Karpas-422 (cell line): Measurements from ENCODE around the gene DYRK4. TPM values are rescaled to one million over a fixed set of nuclear protein-coding genes. Genes with fewer than 3 reads are reported as not detected.
A peak's percentile ranks its signal among the peaks of the same experiment; 100 is the strongest.

Experiments
- DNase-seq: peaks from one replicate; pipeline ENCODE4 v3.0.0-alpha.2; 2015
- H2AFZ ChIP-seq: fragments of 200-600 bp; sonication (generic); 2 replicates; pipeline ENCODE4 v1.6.1; 2014; ENCODE audit warnings: antibody characterized with exemption, low read length, mixed read lengths
- H3K27ac ChIP-seq: fragments of 200-600 bp; sonication (generic); 2 replicates; pipeline ENCODE4 v1.5.1; 2014; ENCODE audit warnings: mild to moderate bottlenecking, low read length, moderate library complexity
- H3K27me3 ChIP-seq: fragments of 200-600 bp; sonication (generic); 2 replicates; pipeline ENCODE4 v1.6.1; 2014; ENCODE audit warnings: low read length, mixed read lengths
- H3K36me3 ChIP-seq: fragments of 200-600 bp; sonication (generic); 2 replicates; pipeline ENCODE4 v1.6.1; 2014; ENCODE audit warnings: low read length, mixed read lengths; ENCODE audit not compliant: insufficient read depth
- H3K4me1 ChIP-seq: fragments of 200-600 bp; sonication (generic); 2 replicates; pipeline ENCODE4 v1.6.1; 2014; ENCODE audit warnings: mild to moderate bottlenecking, low read length, mixed read lengths
- H3K4me2 ChIP-seq: fragments of 200-600 bp; sonication (generic); 2 replicates; pipeline ENCODE4 v1.6.1; 2014; ENCODE audit warnings: low read length, low read depth, mild to moderate bottlenecking; ENCODE audit not compliant: poor library complexity, severe bottlenecking
- H3K4me3 ChIP-seq: fragments of 200-600 bp; sonication (generic); 2 replicates; pipeline ENCODE4 v1.5.1; 2014; ENCODE audit warnings: mild to moderate bottlenecking, antibody characterized with exemption, low read length, mixed read lengths
- H3K79me2 ChIP-seq: fragments of 200-600 bp; sonication (generic); 2 replicates; pipeline ENCODE4 v1.6.1; 2014; ENCODE audit warnings: mild to moderate bottlenecking, low read length, mixed read lengths
- H3K9ac ChIP-seq: fragments of 200-600 bp; sonication (generic); 2 replicates; pipeline ENCODE4 v1.6.0; 2014; ENCODE audit warnings: low read length
- H3K9me2 ChIP-seq: fragments of 200-600 bp; sonication (generic), shearing (Covaris generic); replicated peaks from 2 replicates; pipeline ENCODE4 v1.6.0; 2014; ENCODE audit warnings: mild to moderate bottlenecking, low read length, moderate library complexity; ENCODE audit not compliant: insufficient read depth
- H3K9me3 ChIP-seq: fragments of 300-700, 200-600 bp; sonication (generic); 2 replicates; pipeline ENCODE4 v1.6.1; 2014; ENCODE audit warnings: low read length, mixed read lengths
- H4K20me1 ChIP-seq: fragments of 200-600 bp; sonication (generic); 2 replicates; pipeline ENCODE4 v1.6.1; 2014; ENCODE audit warnings: mild to moderate bottlenecking, antibody characterized with exemption, low read length, low read depth; ENCODE audit not compliant: insufficient read depth
- total RNA-seq: library from RNA; depleted of rRNA; stranded (reverse); fragments of >200 nt; shearing (Covaris generic); gene quantifications from 2 replicates; pipeline ENCODE4 v1.2.3, GENCODE V29; 2014; ENCODE audit warnings: low replicate concordance

DYRK4 gene
- total RNA-seq, 1 experiment from 2014 or later = 44.9 TPM

- Histone ChIP-seq H3K9me3 (no peaks in the 10 kb centered on the region), H3K4me2 (no peak overlapping the region), H3K4me3 (no peak overlapping the region), H3K27me3 (no peaks in the 10 kb centered on the region), H3K4me1 (no peaks in the 10 kb centered on the region), H3K79me2 (peaks cover 6% of the 10 kb centered on the region; the same call in 1 of the 2 replicates), H3K9me2 (no peaks in the 10 kb centered on the region), H4K20me1 (no peaks in the 10 kb centered on the region), H3K36me3 (peaks cover 59% of the 10 kb centered on the region), H3K9ac (no peak overlapping the region), H3K27ac (no peak overlapping the region), H2AFZ (no peak overlapping the region)
- DNase-seq = no peak
These were observed 8.1 kb upstream of the DYRK4 start for GRCh38 chr12:4553943-4554342.

- Histone ChIP-seq H3K4me1 (no peaks in the 10 kb centered on the region), H3K36me3 (peaks cover 56% of the 10 kb centered on the region), H3K4me3 (no peak overlapping the region), H3K9ac (no peak overlapping the region), H3K27ac (no peak overlapping the region), H2AFZ (no peak overlapping the region), H3K9me2 (no peaks in the 10 kb centered on the region), H3K4me2 (no peak overlapping the region), H3K27me3 (no peaks in the 10 kb centered on the region), H3K9me3 (no peaks in the 10 kb centered on the region), H3K79me2 (0 out of 2 replicates have a peak, but pooled peaks cover 2% of the 10 kb centered on the region), H4K20me1 (no peaks in the 10 kb centered on the region)
- no peak for DNase-seq
These were observed 6.2 kb upstream of the DYRK4 start for GRCh38 chr12:4555804-4556203.

GRCh38 chr12:4556735-4557530, 5.1 kb upstream of the DYRK4 start:
- Histone ChIP-seq H3K4me2 (no peak overlapping the region), H3K27me3 (no peaks in the 10 kb centered on the region), H3K27ac (no peak overlapping the region), H3K9me3 (no peaks in the 10 kb centered on the region), H3K9me2 (no peaks in the 10 kb centered on the region), H4K20me1 (no peaks in the 10 kb centered on the region), H3K79me2 (no peaks in the 10 kb centered on the region), H3K4me1 (no peaks in the 10 kb centered on the region), H3K9ac (no peak overlapping the region), H3K36me3 (peaks cover 56% of the 10 kb centered on the region; the same call in 1 of the 2 replicates), H2AFZ (no peak overlapping the region), H3K4me3 (no peak overlapping the region)
- no peak for DNase-seq

- no peak for DNase-seq
- H4K20me1 ChIP-seq = no peaks in the 10 kb centered on the region
- H3K4me3 ChIP-seq = no peak overlapping the region
- no peak overlapping the region for H2AFZ ChIP-seq
- no peaks in the 10 kb centered on the region for H3K4me1 ChIP-seq
- no peak overlapping the region for H3K4me2 ChIP-seq
- no peak overlapping the region for H3K9ac ChIP-seq
- no peak overlapping the region for H3K27ac ChIP-seq
- H3K79me2 ChIP-seq = no peaks in the 10 kb centered on the region
- no peaks in the 10 kb centered on the region for H3K9me2 ChIP-seq
- peaks cover 51% of the 10 kb centered on the region; the same call in 1 of the 2 replicates for H3K36me3 ChIP-seq
- H3K9me3 ChIP-seq = no peaks in the 10 kb centered on the region
- no peaks in the 10 kb centered on the region for H3K27me3 ChIP-seq
These were observed 4.4 kb upstream of the DYRK4 start for GRCh38 chr12:4557586-4557985.

GRCh38 chr12:4558171-4558570, 3.8 kb upstream of the DYRK4 start:
- Histone ChIP-seq H2AFZ (no peak overlapping the region), H3K36me3 (peaks cover 45% of the 10 kb centered on the region; the same call in 1 of the 2 replicates), H3K9ac (no peak overlapping the region), H3K4me2 (no peak overlapping the region), H3K4me1 (no peaks in the 10 kb centered on the region), H3K9me2 (no peaks in the 10 kb centered on the region), H3K9me3 (no peaks in the 10 kb centered on the region), H3K4me3 (no peak overlapping the region), H3K27me3 (no peaks in the 10 kb centered on the region), H4K20me1 (no peaks in the 10 kb centered on the region; the same call in 1 of the 2 replicates), H3K27ac (no peak overlapping the region; the same call in 1 of the 2 replicates), H3K79me2 (no peaks in the 10 kb centered on the region)
- DNase-seq = no peak

- Histone ChIP-seq H3K27me3 (no peaks in the 10 kb centered on the region), H3K4me3 (no peak overlapping the region), H3K4me1 (peaks cover 40% of the 10 kb centered on the region), H2AFZ (no peak overlapping the region), H4K20me1 (no peaks in the 10 kb centered on the region; the same call in 1 of the 2 replicates), H3K4me2 (no peak overlapping the region), H3K9ac (no peak overlapping the region), H3K27ac (no peak overlapping the region), H3K79me2 (no peaks in the 10 kb centered on the region), H3K36me3 (peaks cover 20% of the 10 kb centered on the region; the same call in 1 of the 2 replicates), H3K9me2 (no peaks in the 10 kb centered on the region), H3K9me3 (no peaks in the 10 kb centered on the region)
- no peak for DNase-seq
These were observed 1.3 kb downstream of the DYRK4 start for GRCh38 chr12:4563336-4563735.

GRCh38 chr12:4564818-4565217, 2.8 kb downstream of the DYRK4 start:
- H3K79me2 ChIP-seq = no peaks in the 10 kb centered on the region
- H4K20me1 ChIP-seq = no peaks in the 10 kb centered on the region; the same call in 1 of the 2 replicates
- H3K9me3 ChIP-seq = no peaks in the 10 kb centered on the region
- peak overlapping the region; percentile 52 for H3K4me2 ChIP-seq
- H3K36me3 ChIP-seq = peaks cover 11% of the 10 kb centered on the region; the same call in 1 of the 2 replicates
- H2AFZ ChIP-seq = no peak overlapping the region
- H3K4me3 ChIP-seq = no peak overlapping the region
- no peaks in the 10 kb centered on the region for H3K9me2 ChIP-seq
- H3K4me1 ChIP-seq = peaks cover 47% of the 10 kb centered on the region
- peak; percentile 49 for DNase-seq
- peak overlapping the region; percentile 2; the same call in 1 of the 2 replicates for H3K27ac ChIP-seq
- no peaks in the 10 kb centered on the region for H3K27me3 ChIP-seq
- no peak overlapping the region for H3K9ac ChIP-seq

GRCh38 chr12:4566474-4566873, 4.5 kb downstream of the DYRK4 start:
- Histone ChIP-seq H3K79me2 (no peaks in the 10 kb centered on the region), H3K4me1 (peaks cover 47% of the 10 kb centered on the region), H2AFZ (no peak overlapping the region), H3K9me2 (no peaks in the 10 kb centered on the region), H3K9ac (peak overlapping the region; percentile 38), H3K27me3 (no peaks in the 10 kb centered on the region), H3K4me3 (peak overlapping the region; percentile 40), H3K27ac (peak overlapping the region; percentile 95), H4K20me1 (no peaks in the 10 kb centered on the region; the same call in 1 of the 2 replicates), H3K36me3 (no peaks in the 10 kb centered on the region), H3K4me2 (peak overlapping the region; percentile 84), H3K9me3 (no peaks in the 10 kb centered on the region)
- peak; percentile 59 for DNase-seq
